Measurements from ENCODE around the gene HNRNPUL1.

The HNRNPUL1 gene

GRCh38 chr19:41328157-41328841 is 64.1 kb downstream of the HNRNPUL1 start:
- H3K9me3 ChIP-seq (ENCODE audit: control insufficient read depth in 2 of 2, low read length in 2 of 2) = no peaks in the 10 kb centered on the region
- H3K27ac ChIP-seq (ENCODE audit: low read length) = no peak overlapping the region
- H3K27me3 ChIP-seq (ENCODE audit: control insufficient read depth in 1 of 2, insufficient read depth in 2 of 2, low read length in 2 of 2) = no peaks in the 10 kb centered on the region
- H3K4me1 ChIP-seq (ENCODE audit: control insufficient read depth, insufficient read depth, low read length) = peaks cover 30% of the 10 kb centered on the region
- peaks cover 5 to 23% of the 10 kb centered on the region in 2 donors for H3K36me3 ChIP-seq (ENCODE audit: control insufficient read depth in 2 of 2, insufficient read depth in 2 of 2, low read length in 2 of 2)
- H3K9ac ChIP-seq (ENCODE audit: low read length in 2 of 2) = no peak overlapping the region
- peak overlapping the region in 1 of 2 donors; percentile 29 for H3K4me3 ChIP-seq (ENCODE audit: low read length in 2 of 2)

- Histone ChIP-seq H3K36me3 (ENCODE audit: control insufficient read depth in 2 of 2, insufficient read depth in 2 of 2, low read length in 2 of 2) (peaks cover 5 to 23% of the 10 kb centered on the region in 2 donors), H3K4me3 (ENCODE audit: low read length in 2 of 2) (no peak overlapping the region), H3K4me1 (ENCODE audit: control insufficient read depth, insufficient read depth, low read length) (peaks cover 25% of the 10 kb centered on the region), H3K9me3 (ENCODE audit: control insufficient read depth in 2 of 2, low read length in 2 of 2) (no peaks in the 10 kb centered on the region), H3K27me3 (ENCODE audit: control insufficient read depth in 1 of 2, insufficient read depth in 2 of 2, low read length in 2 of 2) (no peaks in the 10 kb centered on the region), H3K27ac (ENCODE audit: low read length) (no peak overlapping the region), H3K9ac (ENCODE audit: low read length in 2 of 2) (no peak overlapping the region)
Observed at GRCh38 chr19:41328842-41329225, 64.7 kb downstream of the HNRNPUL1 start.

GRCh38 chr19:41330481-41330880 is 66.3 kb downstream of the HNRNPUL1 start:
- no peak overlapping the region for H3K4me3 ChIP-seq (ENCODE audit: low read length in 2 of 2)
- H3K4me1 ChIP-seq (ENCODE audit: control insufficient read depth, insufficient read depth, low read length) = peaks cover 9% of the 10 kb centered on the region
- peaks cover 5 to 23% of the 10 kb centered on the region in 2 donors for H3K36me3 ChIP-seq (ENCODE audit: control insufficient read depth in 2 of 2, insufficient read depth in 2 of 2, low read length in 2 of 2)
- no peak overlapping the region for H3K9ac ChIP-seq (ENCODE audit: low read length in 2 of 2)
- H3K27me3 ChIP-seq (ENCODE audit: control insufficient read depth in 1 of 2, insufficient read depth in 2 of 2, low read length in 2 of 2) = no peaks in the 10 kb centered on the region
- no peak overlapping the region for H3K27ac ChIP-seq (ENCODE audit: low read length)
- no peaks in the 10 kb centered on the region for H3K9me3 ChIP-seq (ENCODE audit: control insufficient read depth in 2 of 2, low read length in 2 of 2)

GRCh38 chr19:41330946-41331678 is 66.9 kb downstream of the HNRNPUL1 start:
- Histone ChIP-seq H3K9me3 (ENCODE audit: control insufficient read depth in 2 of 2, low read length in 2 of 2) (no peaks in the 10 kb centered on the region), H3K27me3 (ENCODE audit: control insufficient read depth in 1 of 2, insufficient read depth in 2 of 2, low read length in 2 of 2) (no peaks in the 10 kb centered on the region), H3K9ac (ENCODE audit: low read length in 2 of 2) (no peak overlapping the region), H3K4me1 (ENCODE audit: control insufficient read depth, insufficient read depth, low read length) (peaks cover 4% of the 10 kb centered on the region), H3K27ac (ENCODE audit: low read length) (no peak overlapping the region), H3K36me3 (ENCODE audit: control insufficient read depth in 2 of 2, insufficient read depth in 2 of 2, low read length in 2 of 2) (peaks cover 5 to 23% of the 10 kb centered on the region in 2 donors), H3K4me3 (ENCODE audit: low read length in 2 of 2) (no peak overlapping the region)

- Histone ChIP-seq H3K4me1 (ENCODE audit: control insufficient read depth, insufficient read depth, low read length) (no peaks in the 10 kb centered on the region), H3K9ac (ENCODE audit: low read length in 2 of 2) (no peak overlapping the region), H3K27me3 (ENCODE audit: control insufficient read depth in 1 of 2, insufficient read depth in 2 of 2, low read length in 2 of 2) (no peaks in the 10 kb centered on the region), H3K36me3 (ENCODE audit: control insufficient read depth in 2 of 2, insufficient read depth in 2 of 2, low read length in 2 of 2) (peaks cover 5 to 21% of the 10 kb centered on the region in 2 donors), H3K9me3 (ENCODE audit: control insufficient read depth in 2 of 2, low read length in 2 of 2) (no peaks in the 10 kb centered on the region), H3K4me3 (ENCODE audit: low read length in 2 of 2) (no peak overlapping the region), H3K27ac (ENCODE audit: low read length) (no peak overlapping the region)
Observed at GRCh38 chr19:41332000-41332399, 67.8 kb downstream of the HNRNPUL1 start.

GRCh38 chr19:41332468-41332867 is 68.3 kb downstream of the HNRNPUL1 start:
- H3K36me3 ChIP-seq (ENCODE audit: control insufficient read depth in 2 of 2, insufficient read depth in 2 of 2, low read length in 2 of 2) = peaks cover 5 to 21% of the 10 kb centered on the region in 2 donors
- H3K9ac ChIP-seq (ENCODE audit: low read length in 2 of 2) = no peak overlapping the region
- no peaks in the 10 kb centered on the region for H3K9me3 ChIP-seq (ENCODE audit: control insufficient read depth in 2 of 2, low read length in 2 of 2)
- H3K4me3 ChIP-seq (ENCODE audit: low read length in 2 of 2) = no peak overlapping the region
- H3K27ac ChIP-seq (ENCODE audit: low read length) = no peak overlapping the region
- no peaks in the 10 kb centered on the region for H3K4me1 ChIP-seq (ENCODE audit: control insufficient read depth, insufficient read depth, low read length)
- no peaks in the 10 kb centered on the region for H3K27me3 ChIP-seq (ENCODE audit: control insufficient read depth in 1 of 2, insufficient read depth in 2 of 2, low read length in 2 of 2)

- Histone ChIP-seq H3K4me1 (ENCODE audit: control insufficient read depth, insufficient read depth, low read length) (no peaks in the 10 kb centered on the region), H3K4me3 (ENCODE audit: low read length in 2 of 2) (no peak overlapping the region), H3K27me3 (ENCODE audit: control insufficient read depth in 1 of 2, insufficient read depth in 2 of 2, low read length in 2 of 2) (no peaks in the 10 kb centered on the region), H3K36me3 (ENCODE audit: control insufficient read depth in 2 of 2, insufficient read depth in 2 of 2, low read length in 2 of 2) (peaks cover 0 to 11% of the 10 kb centered on the region in 2 donors), H3K9me3 (ENCODE audit: control insufficient read depth in 2 of 2, low read length in 2 of 2) (no peaks in the 10 kb centered on the region), H3K27ac (ENCODE audit: low read length) (no peak overlapping the region), H3K9ac (ENCODE audit: low read length in 2 of 2) (no peak overlapping the region)
Observed at GRCh38 chr19:41334793-41335192, 70.6 kb downstream of the HNRNPUL1 start.

- Histone ChIP-seq H3K9ac (ENCODE audit: low read length in 2 of 2) (no peak overlapping the region), H3K4me1 (ENCODE audit: control insufficient read depth, insufficient read depth, low read length) (no peaks in the 10 kb centered on the region), H3K36me3 (ENCODE audit: control insufficient read depth in 2 of 2, insufficient read depth in 2 of 2, low read length in 2 of 2) (peaks cover 0 to 7% of the 10 kb centered on the region in 2 donors), H3K9me3 (ENCODE audit: control insufficient read depth in 2 of 2, low read length in 2 of 2) (no peaks in the 10 kb centered on the region), H3K27me3 (ENCODE audit: control insufficient read depth in 1 of 2, insufficient read depth in 2 of 2, low read length in 2 of 2) (no peaks in the 10 kb centered on the region), H3K27ac (ENCODE audit: low read length) (no peak overlapping the region), H3K4me3 (ENCODE audit: low read length in 2 of 2) (no peak overlapping the region)
Observed at GRCh38 chr19:41335467-41335866, 71.3 kb downstream of the HNRNPUL1 start.

- no peak overlapping the region for H3K27ac ChIP-seq (ENCODE audit: low read length)
- no peaks in the 10 kb centered on the region for H3K27me3 ChIP-seq (ENCODE audit: control insufficient read depth in 1 of 2, insufficient read depth in 2 of 2, low read length in 2 of 2)
- peaks cover 8 to 18% of the 10 kb centered on the region in 2 donors for H3K36me3 ChIP-seq (ENCODE audit: control insufficient read depth in 2 of 2, insufficient read depth in 2 of 2, low read length in 2 of 2)
- H3K9ac ChIP-seq (ENCODE audit: low read length in 2 of 2) = no peak overlapping the region
- no peaks in the 10 kb centered on the region for H3K4me1 ChIP-seq (ENCODE audit: control insufficient read depth, insufficient read depth, low read length)
- H3K4me3 ChIP-seq (ENCODE audit: low read length in 2 of 2) = no peak overlapping the region
- H3K9me3 ChIP-seq (ENCODE audit: control insufficient read depth in 2 of 2, low read length in 2 of 2) = no peaks in the 10 kb centered on the region
Observed at GRCh38 chr19:41339936-41340335, 75.8 kb downstream of the HNRNPUL1 start.

GRCh38 chr19:41341669-41342490 is 77.7 kb downstream of the HNRNPUL1 start:
- Histone ChIP-seq H3K4me3 (ENCODE audit: low read length in 2 of 2) (no peak overlapping the region), H3K9me3 (ENCODE audit: control insufficient read depth in 2 of 2, low read length in 2 of 2) (no peaks in the 10 kb centered on the region), H3K36me3 (ENCODE audit: control insufficient read depth in 2 of 2, insufficient read depth in 2 of 2, low read length in 2 of 2) (peaks cover 8 to 20% of the 10 kb centered on the region in 2 donors), H3K27me3 (ENCODE audit: control insufficient read depth in 1 of 2, insufficient read depth in 2 of 2, low read length in 2 of 2) (no peaks in the 10 kb centered on the region), H3K4me1 (ENCODE audit: control insufficient read depth, insufficient read depth, low read length) (no peaks in the 10 kb centered on the region), H3K27ac (ENCODE audit: low read length) (no peak overlapping the region), H3K9ac (ENCODE audit: low read length in 2 of 2) (no peak overlapping the region)

Data from stomach smooth muscle (tissue), 2 donors.